Transverse colon (tissue), 4 donors: Measurements from ENCODE around the gene PITRM1.

Source experiments
- EP300 ChIP-seq: sonication (generic); formaldehyde crosslinking; IDR thresholded peaks from one replicate; pipeline ENCODE4 v1.6.1; 2017; ENCODE audit warnings: antibody characterized with exemption, low read depth
- POLR2A ChIP-seq: fragments of 450-650 bp; IDR thresholded peaks from one replicate; pipeline ENCODE4 v1.6.1; 2016; ENCODE audit warnings: antibody characterized with exemption, mild to moderate bottlenecking, moderate library complexity
- POLR2AphosphoS5 ChIP-seq, 3 donors: sonication (generic); formaldehyde crosslinking; IDR thresholded peaks; one replicate each; pipeline ENCODE4 v1.6.1; 2016; ENCODE audit warnings: antibody characterized with exemption in 3 of 3
- TF ChIP-seq, protein P1 (sequence below), 5 experiments: fragments of 200-600 bp in 3 of 5; fragments of 450-650 bp in 2 of 5; sonication (generic) in 3 of 5; IDR thresholded peaks; 1 replicate in 2 of 5; 2 replicates in 3 of 5; pipeline ENCODE4 v1.5.1; 2016 to 2017; ENCODE audit warnings: antibody characterized with exemption in 5 of 5, inconsistent platforms in 3 of 5, mild to moderate bottlenecking in 2 of 5, moderate library complexity in 1 of 5

DNA sequence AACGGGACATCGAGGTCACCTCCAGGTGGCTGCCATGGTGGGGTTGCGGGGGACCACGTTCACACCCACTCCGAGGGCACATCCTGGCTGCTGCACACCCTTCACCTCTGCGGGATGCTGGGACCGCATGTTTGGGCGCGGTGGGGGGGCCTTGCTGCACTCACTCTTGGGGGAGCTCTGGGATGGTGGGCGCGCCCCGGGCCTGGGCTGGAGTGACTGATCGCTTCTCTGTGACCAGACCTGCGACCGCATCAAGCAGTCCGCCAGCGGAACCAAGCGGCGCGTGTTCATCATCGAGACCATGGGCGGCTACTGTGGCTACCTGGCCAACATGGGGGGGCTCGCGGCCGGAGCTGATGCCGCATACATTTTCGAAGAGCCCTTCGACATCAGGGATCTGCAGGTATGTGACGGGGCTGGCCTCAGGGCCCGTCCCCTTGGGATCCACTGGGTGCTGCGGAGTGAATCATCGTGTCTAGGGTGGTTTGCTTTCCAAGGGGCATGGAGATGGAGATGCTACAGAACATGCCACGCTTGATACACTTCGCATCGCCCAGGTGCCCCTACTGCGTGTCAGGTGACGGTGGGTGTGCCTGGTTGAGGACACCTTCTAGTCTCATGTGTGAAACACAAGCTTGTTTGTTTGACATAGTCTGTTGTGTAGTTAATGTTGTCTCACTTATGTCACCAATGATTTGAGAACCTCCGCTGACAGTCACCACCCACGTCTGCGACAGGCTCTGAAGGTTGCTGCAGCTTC lies 42.8 kb downstream of the PITRM1 start:
- TF ChIP-seq POLR2A, result no peak
- TF ChIP-seq, protein P1, sequence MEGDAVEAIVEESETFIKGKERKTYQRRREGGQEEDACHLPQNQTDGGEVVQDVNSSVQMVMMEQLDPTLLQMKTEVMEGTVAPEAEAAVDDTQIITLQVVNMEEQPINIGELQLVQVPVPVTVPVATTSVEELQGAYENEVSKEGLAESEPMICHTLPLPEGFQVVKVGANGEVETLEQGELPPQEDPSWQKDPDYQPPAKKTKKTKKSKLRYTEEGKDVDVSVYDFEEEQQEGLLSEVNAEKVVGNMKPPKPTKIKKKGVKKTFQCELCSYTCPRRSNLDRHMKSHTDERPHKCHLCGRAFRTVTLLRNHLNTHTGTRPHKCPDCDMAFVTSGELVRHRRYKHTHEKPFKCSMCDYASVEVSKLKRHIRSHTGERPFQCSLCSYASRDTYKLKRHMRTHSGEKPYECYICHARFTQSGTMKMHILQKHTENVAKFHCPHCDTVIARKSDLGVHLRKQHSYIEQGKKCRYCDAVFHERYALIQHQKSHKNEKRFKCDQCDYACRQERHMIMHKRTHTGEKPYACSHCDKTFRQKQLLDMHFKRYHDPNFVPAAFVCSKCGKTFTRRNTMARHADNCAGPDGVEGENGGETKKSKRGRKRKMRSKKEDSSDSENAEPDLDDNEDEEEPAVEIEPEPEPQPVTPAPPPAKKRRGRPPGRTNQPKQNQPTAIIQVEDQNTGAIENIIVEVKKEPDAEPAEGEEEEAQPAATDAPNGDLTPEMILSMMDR (IDR thresholded peaks at IDR 0.05), result no peak
- no peak for TF ChIP-seq POLR2AphosphoS5 (IDR thresholded peaks at IDR 0.05)
- TF ChIP-seq EP300, result no peak
